SK-N-SH (cell line): ENCODE results near the gene ADAMTS17. TPM values are rescaled to one million over a fixed set of nuclear protein-coding genes. Genes with fewer than 3 reads are reported as not detected.

Source experiments
- CTCF ChIA-PET: fragments of 300-600, 350-600 bp; formaldehyde crosslinking; extraction: SDS; loops from one replicate; lab custom pipeline; 2021; lab: Yijun Ruan, JAX
- POLR2A ChIA-PET: fragments of 350-600 bp; sonication (Branson Sonifier 250); formaldehyde crosslinking; extraction: SDS; loops from one replicate; lab custom pipeline; 2020; ENCODE audit warnings: antibody characterized with exemption, inconsistent platforms; lab: Yijun Ruan, JAX
- DNase-seq: peaks from one replicate; pipeline ENCODE4 v3.0.0; 2012
- H2AFZ ChIP-seq: fragments of 200-600 bp; sonication (generic); 2 replicates; pipeline ENCODE4 v1.8.1; 2016; ENCODE audit warnings: antibody characterized with exemption, mild to moderate bottlenecking, low read depth
- H3F3A ChIP-seq: fragments of 200-600 bp; sonication (generic); replicated peaks from 2 replicates; pipeline ENCODE3; 2016; ENCODE audit warnings: antibody characterized with exemption, mild to moderate bottlenecking; ENCODE audit not compliant: insufficient read depth
- H3K27ac ChIP-seq, 2 experiments: fragments of 200-500 bp in 1 of 2; fragments of 200-600 bp in 1 of 2; sonication (Bioruptor generic) in 1 of 2; sonication (generic), shearing (Covaris generic) in 1 of 2; 2 replicates each; pipeline versions ENCODE4 v1.5.1 to v1.6.1; 2014 to 2016; ENCODE audit warnings: low read depth in 2 of 2, inconsistent platforms in 1 of 2, low read length in 1 of 2, mild to moderate bottlenecking in 1 of 2, mixed read lengths in 1 of 2
- H3K27me3 ChIP-seq: fragments of 200-600 bp; sonication (generic), shearing (Covaris generic); 2 replicates; pipeline ENCODE4 v1.6.1; 2016; ENCODE audit warnings: mixed run types; ENCODE audit not compliant: insufficient read depth
- H3K36me3 ChIP-seq, 2 experiments: fragments of 200-500 bp in 1 of 2; fragments of 200-600 bp in 1 of 2; sonication (Bioruptor generic) in 1 of 2; sonication (generic) in 1 of 2; replicated peaks in 1 of 2; 2 replicates each; pipeline versions ENCODE3 to v1.5.1; 2014 to 2016; ENCODE audit warnings: low read length in 1 of 2, mild to moderate bottlenecking in 1 of 2; ENCODE audit not compliant: insufficient read depth in 2 of 2, control insufficient read depth in 1 of 2
- H3K4me1 ChIP-seq, 2 experiments: fragments of 200-500 bp in 1 of 2; fragments of 200-600 bp in 1 of 2; sonication (Bioruptor generic) in 1 of 2; sonication (generic), shearing (Covaris generic) in 1 of 2; 2 replicates each; pipeline versions ENCODE4 v1.5.1 to v1.6.1; 2014 to 2016; ENCODE audit warnings: low read depth in 1 of 2, low read length in 1 of 2, mixed run types in 1 of 2; ENCODE audit not compliant: insufficient read depth in 2 of 2, control insufficient read depth in 1 of 2
- H3K4me2 ChIP-seq: fragments of 200-600 bp; sonication (generic), shearing (Covaris generic); 2 replicates; pipeline ENCODE4 v1.6.1; 2017; ENCODE audit warnings: mixed run types
- H3K4me3 ChIP-seq, 2 experiments: fragments of 200-500 bp in 1 of 2; fragments of 200-600 bp in 1 of 2; sonication (Bioruptor generic) in 1 of 2; sonication (generic), shearing (Covaris generic) in 1 of 2; 2 replicates each; pipeline versions ENCODE4 v1.5.1 to v1.8.1; 2014 to 2016; ENCODE audit warnings: low read depth in 2 of 2, inconsistent platforms in 1 of 2, low read length in 1 of 2, mild to moderate bottlenecking in 1 of 2, mixed read lengths in 1 of 2, moderate library complexity in 1 of 2
- H3K79me2 ChIP-seq: fragments of 200-600 bp; sonication (generic); 2 replicates; pipeline ENCODE4 v1.8.1; 2017; ENCODE audit warnings: mild to moderate bottlenecking; ENCODE audit not compliant: insufficient read depth
- H3K9ac ChIP-seq: fragments of 200-600 bp; sonication (generic); 2 replicates; pipeline ENCODE4 v1.6.1; 2017; ENCODE audit warnings: mixed run types
- H3K9me2 ChIP-seq: fragments of 200-600 bp; sonication (generic); 2 replicates; pipeline ENCODE4 v1.6.1; 2017; ENCODE audit warnings: mixed run types
- H3K9me3 ChIP-seq: fragments of 200-600 bp; sonication (generic); 2 replicates; pipeline ENCODE4 v1.6.1; 2017; ENCODE audit warnings: mixed run types, mild to moderate bottlenecking, moderate library complexity
- H4K20me1 ChIP-seq: fragments of 200-600 bp; sonication (generic); 2 replicates; pipeline ENCODE4 v1.6.1; 2017; ENCODE audit warnings: mild to moderate bottlenecking, mixed run types; ENCODE audit not compliant: insufficient read depth
- CHD2 ChIP-seq: fragments of 150-350 bp; IDR thresholded peaks from 2 replicates; pipeline ENCODE4 v1.6.1; 2018; ENCODE audit warnings: low read length; ENCODE audit not compliant: partially characterized antibody
- EP300 ChIP-seq, 2 experiments: IDR thresholded peaks; 2 replicates each; pipeline versions ENCODE4 v1.4.0 to v1.6.1; 2012; ENCODE audit warnings: borderline replicate concordance in 1 of 2, low read depth in 1 of 2, low read length in 1 of 2
- FOSL2 ChIP-seq: IDR thresholded peaks from 2 replicates; pipeline ENCODE4 v1.4.0; 2012; ENCODE audit warnings: low read depth, mild to moderate bottlenecking, moderate library complexity, borderline replicate concordance
- NRF1 ChIP-seq: IDR thresholded peaks from 2 replicates; pipeline ENCODE4 v1.6.1; 2012; ENCODE audit warnings: low read depth, mild to moderate bottlenecking, low read length
- POLR2AphosphoS5 ChIP-seq: IDR thresholded peaks from 2 replicates; pipeline ENCODE4 v1.6.1; 2012; ENCODE audit warnings: low read depth, low read length
- RCOR1 ChIP-seq: fragments of 150-350 bp; IDR thresholded peaks from 2 replicates; pipeline ENCODE4 v1.6.1; 2017; ENCODE audit warnings: antibody characterized with exemption, low read length
- SIN3A ChIP-seq: IDR thresholded peaks from 2 replicates; pipeline ENCODE4 v1.6.1; 2012; ENCODE audit warnings: low read depth, mild to moderate bottlenecking, low read length, moderate library complexity, borderline replicate concordance
- SMC3 ChIP-seq: IDR thresholded peaks from 2 replicates; pipeline ENCODE4 v1.6.1; 2012; ENCODE audit warnings: low read depth, low read length, improper control_type of control experiment
- ZBTB33 ChIP-seq: IDR thresholded peaks from 2 replicates; pipeline ENCODE4 v1.4.0; 2012; ENCODE audit warnings: low read depth, borderline replicate concordance
- WGBS: methylation state at CpG from one replicate; pipeline ENCODE4 v1.1.6; 2017; ENCODE audit warnings: low lambda C conversion rate; 5-methylcytosine and 5-hydroxymethylcytosine counted together
- polyA plus RNA-seq, 3 experiments: library from polyadenylated mRNA; depleted of rRNA; stranded (reverse); fragments of >200 nt; gene quantifications; 2 replicates each; pipeline ENCODE4 v1.2.3, GENCODE V29; 2012
- TF ChIP-seq, protein P1 (sequence below): fragments of 150-350 bp; IDR thresholded peaks from 2 replicates; pipeline ENCODE4 v1.6.1; 2016; ENCODE audit warnings: mild to moderate bottlenecking, low read depth, low read length

The ADAMTS17 gene
- polyA plus RNA-seq, 1 of the 3 experiments (the other 2 are of a cell fraction): not detected

GRCh38 chr15:100284701-100285100, 57.1 kb downstream of the ADAMTS17 start:
- no peaks in the 10 kb centered on the region; a peak in 1 of 4 replicates for H3K4me1 ChIP-seq
- H3F3A ChIP-seq: no peaks in the 10 kb centered on the region
- H3K4me2 ChIP-seq: no peak overlapping the region
- H3K36me3 ChIP-seq: no peaks in the 10 kb centered on the region
- 13% methylated on average over 6 of the region's 6 CpGs for WGBS
- H3K27ac ChIP-seq: no peak overlapping the region
- CTCF ChIA-PET: no interaction called here
- H2AFZ ChIP-seq: no peak overlapping the region
- TF ChIP-seq EP300 (IDR thresholded peaks at IDR 0.05; ENCODE audit: borderline replicate concordance in 1 of 2, low read depth in 1 of 2, low read length in 1 of 2): no peak
- POLR2A ChIA-PET: no interaction called here
- H4K20me1 ChIP-seq: no peaks in the 10 kb centered on the region
- H3K27me3 ChIP-seq: no peaks in the 10 kb centered on the region
- no peak overlapping the region for H3K9ac ChIP-seq
- H3K9me3 ChIP-seq: no peaks in the 10 kb centered on the region
- H3K9me2 ChIP-seq: no peaks in the 10 kb centered on the region
- DNase-seq: no peak
- no peak overlapping the region for H3K4me3 ChIP-seq
- no peaks in the 10 kb centered on the region for H3K79me2 ChIP-seq

DNA sequence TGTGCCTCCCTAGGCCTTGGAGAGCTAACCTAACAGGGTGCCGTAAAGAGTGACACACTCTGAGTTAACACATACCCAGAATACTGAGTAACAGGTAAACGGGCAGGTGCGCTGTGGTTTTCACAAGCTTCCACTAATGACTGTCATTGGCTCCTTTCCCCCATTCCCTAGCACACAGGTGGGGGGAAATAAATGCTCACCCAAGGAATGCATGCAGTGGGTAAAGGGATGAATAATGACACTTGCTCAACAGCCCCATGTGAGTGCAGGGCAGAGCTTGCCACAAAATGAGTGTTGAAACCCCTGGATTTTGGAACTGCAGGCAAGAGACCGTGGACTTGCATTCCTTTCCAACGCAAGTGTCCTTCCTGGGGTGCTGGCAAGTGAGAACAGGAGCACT, 57.6 kb downstream of the ADAMTS17 start:
- Histone ChIP-seq H3K27me3 (no peaks in the 10 kb centered on the region), H3K79me2 (no peaks in the 10 kb centered on the region), H2AFZ (no peak overlapping the region), H3K36me3 (no peaks in the 10 kb centered on the region), H3K27ac (no peak overlapping the region), H4K20me1 (no peaks in the 10 kb centered on the region), H3K9me3 (no peaks in the 10 kb centered on the region), H3K4me3 (no peak overlapping the region), H3F3A (no peaks in the 10 kb centered on the region), H3K4me2 (no peak overlapping the region), H3K4me1 (no peaks in the 10 kb centered on the region; a peak in 1 of 4 replicates), H3K9me2 (no peaks in the 10 kb centered on the region), H3K9ac (no peak overlapping the region)
- TF ChIP-seq, protein P1, sequence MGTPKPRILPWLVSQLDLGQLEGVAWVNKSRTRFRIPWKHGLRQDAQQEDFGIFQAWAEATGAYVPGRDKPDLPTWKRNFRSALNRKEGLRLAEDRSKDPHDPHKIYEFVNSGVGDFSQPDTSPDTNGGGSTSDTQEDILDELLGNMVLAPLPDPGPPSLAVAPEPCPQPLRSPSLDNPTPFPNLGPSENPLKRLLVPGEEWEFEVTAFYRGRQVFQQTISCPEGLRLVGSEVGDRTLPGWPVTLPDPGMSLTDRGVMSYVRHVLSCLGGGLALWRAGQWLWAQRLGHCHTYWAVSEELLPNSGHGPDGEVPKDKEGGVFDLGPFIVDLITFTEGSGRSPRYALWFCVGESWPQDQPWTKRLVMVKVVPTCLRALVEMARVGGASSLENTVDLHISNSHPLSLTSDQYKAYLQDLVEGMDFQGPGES: no peak
- TF ChIP-seq NRF1 (no peak), CHD2 (no peak), POLR2AphosphoS5 (no peak), FOSL2 (no peak), SMC3 (no peak), SIN3A (no peak)
- CTCF ChIA-PET: no interaction called here
- POLR2A ChIA-PET: no interaction called here
- WGBS: 43% methylated on average over 5 of the region's 5 CpGs
- DNase-seq: no peak

DNA sequence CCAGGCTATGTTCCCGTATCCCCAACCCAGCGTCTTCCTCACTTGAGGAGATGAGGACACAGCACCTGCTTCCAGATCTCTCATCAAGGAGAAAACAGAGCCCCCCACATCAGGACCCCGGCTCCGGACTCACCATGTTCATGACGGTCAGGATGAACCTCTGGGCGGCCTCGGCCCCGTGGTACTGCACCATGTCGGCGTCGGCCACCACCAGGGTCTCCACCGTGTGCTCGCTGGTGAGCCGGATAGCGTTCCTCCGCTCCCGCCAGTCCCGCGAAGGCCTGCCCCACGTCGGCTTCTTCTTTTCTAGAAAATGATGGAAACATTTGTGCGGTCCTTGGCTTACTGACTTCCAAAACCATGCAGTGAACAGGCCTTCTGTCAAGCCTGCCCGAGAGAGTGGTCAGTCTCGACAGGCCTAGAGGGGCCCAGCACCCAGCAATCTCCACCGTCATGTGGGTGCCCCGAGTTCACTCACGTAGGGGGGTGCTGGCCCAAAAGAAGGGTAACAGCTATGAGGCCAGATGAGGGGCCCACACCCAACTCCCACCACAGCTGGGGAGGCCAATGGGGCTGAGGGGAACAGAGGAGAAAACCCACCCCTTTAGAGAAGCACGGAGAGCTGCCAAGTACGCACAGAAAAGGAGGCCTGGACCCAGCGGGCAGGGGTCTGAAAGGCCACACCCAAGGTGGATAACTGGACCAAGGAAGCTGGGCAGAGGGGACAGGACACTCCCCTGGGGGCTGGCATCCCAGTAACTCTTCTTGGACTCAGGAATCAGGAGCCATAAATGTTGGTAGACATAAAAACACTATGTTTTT, 60.5 kb downstream of the ADAMTS17 start:
- H3K27me3 ChIP-seq: no peaks in the 10 kb centered on the region
- H3K4me3 ChIP-seq: no peak overlapping the region
- H3K4me1 ChIP-seq: peaks cover 0 to 8% of the 10 kb centered on the region in 2 experiments; a peak in 1 of 4 replicates
- H3K9ac ChIP-seq: no peak overlapping the region
- ChIA-PET CTCF (no interaction called here), POLR2A (no interaction called here)
- no peak overlapping the region for H3K27ac ChIP-seq
- H3K9me2 ChIP-seq: no peaks in the 10 kb centered on the region
- no peak for TF ChIP-seq ZBTB33
- no peak for TF ChIP-seq RCOR1
- DNase-seq: no peak
- no peaks in the 10 kb centered on the region for H3F3A ChIP-seq
- H3K4me2 ChIP-seq: no peak overlapping the region
- no peaks in the 10 kb centered on the region for H3K9me3 ChIP-seq
- no peak overlapping the region for H2AFZ ChIP-seq
- WGBS: 59% methylated on average over 20 of the region's 30 CpGs
- H4K20me1 ChIP-seq: no peaks in the 10 kb centered on the region
- H3K79me2 ChIP-seq: no peaks in the 10 kb centered on the region
- H3K36me3 ChIP-seq: no peaks in the 10 kb centered on the region
